GM18861 (cell line): ENCODE measurements around the gene BTN2A1.
"Not testable (repeated sequence)": the region's sequence is repeated elsewhere in the genome, so short reads cannot be mapped to it uniquely, and the experiment has no call there.

Experiments used
- ATAC-seq: cut with Tn5 transposase; IDR thresholded peaks from one replicate; pipeline ENCODE4 v1.9.1; 2021; ENCODE audit not compliant: unreplicated experiment

The BTN2A1 gene

GRCh38 chr6:26489996-26490964 lies 32.5 kb downstream of the BTN2A1 start:
- ATAC-seq, result no peak

- ATAC-seq, result no peak
Measured at GRCh38 chr6:26491604-26492003, 33.8 kb downstream of the BTN2A1 start.

DNA sequence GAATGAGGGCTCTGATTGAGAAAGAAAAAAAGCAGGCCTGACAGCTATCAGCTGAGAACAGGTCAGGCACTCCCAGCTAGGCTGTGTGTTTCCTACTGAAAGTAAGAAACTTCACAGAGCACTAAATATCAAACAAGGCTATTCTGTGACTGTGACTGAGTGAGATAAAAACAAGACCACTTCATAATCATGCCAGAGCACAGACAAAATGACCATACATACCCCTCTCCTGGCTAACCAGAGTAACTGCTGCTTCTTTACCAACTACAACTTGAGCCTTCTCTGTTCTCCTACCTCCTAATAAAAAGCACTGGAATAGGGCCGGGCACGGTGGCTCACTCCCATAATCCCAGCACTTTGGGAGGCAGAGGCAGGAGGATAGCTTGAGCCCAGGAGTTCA lies 35.5 kb downstream of the BTN2A1 start:
- ATAC-seq, result no peak

- no peak for ATAC-seq
Measured at GRCh38 chr6:26494117-26494516, 36.4 kb downstream of the BTN2A1 start.

- ATAC-seq, result no peak
Measured at GRCh38 chr6:26495281-26495680, 37.5 kb downstream of the BTN2A1 start.

DNA sequence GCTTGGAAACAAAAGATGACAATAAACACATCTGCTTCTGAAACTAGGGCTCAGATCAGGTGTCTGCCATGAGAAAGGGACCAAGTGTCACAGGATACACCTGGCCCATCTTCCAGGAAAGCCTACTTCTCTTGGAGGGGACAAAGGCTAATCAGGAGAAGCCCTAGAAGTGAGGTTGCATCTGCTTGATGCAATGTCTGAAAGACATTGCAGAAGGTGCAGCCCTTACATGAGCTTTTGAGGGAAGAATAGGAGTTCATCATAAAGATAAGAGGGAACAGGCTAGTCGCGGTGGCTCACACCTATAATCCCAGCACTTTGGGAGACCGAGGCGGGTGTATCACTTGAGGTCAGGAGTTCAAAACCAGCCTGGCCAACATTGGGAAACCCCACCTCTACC lies 39.9 kb downstream of the BTN2A1 start:
- ATAC-seq, result no peak

DNA sequence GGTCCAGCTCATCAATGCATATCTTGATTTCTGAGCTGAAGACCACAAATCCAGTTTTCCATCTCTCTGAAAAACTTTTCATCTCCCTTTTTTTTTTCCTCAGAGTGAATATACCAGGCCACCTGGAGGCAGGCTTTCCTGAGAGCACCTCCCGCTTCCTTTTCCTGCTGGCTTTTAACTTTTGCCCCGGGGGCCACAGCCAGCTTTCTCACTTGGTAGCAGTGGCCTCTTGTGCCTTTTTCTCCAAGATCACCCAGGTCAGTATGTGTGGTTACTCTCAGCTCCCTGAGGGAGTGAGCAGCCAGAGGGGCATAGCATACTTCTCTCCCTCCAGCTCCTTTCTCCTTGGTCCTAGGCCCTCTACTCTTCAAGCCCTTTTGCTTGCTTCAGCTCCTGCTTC lies 42.3 kb downstream of the BTN2A1 start, which contains the start of gene BTN1A1:
Gene BTN1A1, plus strand, starts transcription at position 202 of the 400 bp plus-strand sequence. CDS start 984 bp downstream, outside the sequence.
- ATAC-seq, result no peak

DNA sequence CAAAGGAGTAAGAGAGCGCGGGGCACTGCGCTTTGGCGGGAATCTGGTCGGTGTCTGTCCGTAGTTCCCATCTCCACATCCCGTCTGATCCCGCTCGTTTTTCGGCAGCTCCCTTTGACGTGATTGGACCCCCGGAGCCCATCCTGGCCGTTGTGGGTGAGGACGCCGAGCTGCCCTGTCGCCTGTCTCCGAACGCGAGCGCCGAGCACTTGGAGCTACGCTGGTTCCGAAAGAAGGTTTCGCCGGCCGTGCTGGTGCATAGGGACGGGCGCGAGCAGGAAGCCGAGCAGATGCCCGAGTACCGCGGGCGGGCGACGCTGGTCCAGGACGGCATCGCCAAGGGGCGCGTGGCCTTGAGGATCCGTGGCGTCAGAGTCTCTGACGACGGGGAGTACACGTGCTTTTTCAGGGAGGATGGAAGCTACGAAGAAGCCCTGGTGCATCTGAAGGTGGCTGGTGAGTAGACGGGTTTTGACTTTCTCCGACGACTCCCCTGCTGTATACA lies 43.8 kb downstream of the BTN2A1 start:
- ATAC-seq, result no peak

DNA sequence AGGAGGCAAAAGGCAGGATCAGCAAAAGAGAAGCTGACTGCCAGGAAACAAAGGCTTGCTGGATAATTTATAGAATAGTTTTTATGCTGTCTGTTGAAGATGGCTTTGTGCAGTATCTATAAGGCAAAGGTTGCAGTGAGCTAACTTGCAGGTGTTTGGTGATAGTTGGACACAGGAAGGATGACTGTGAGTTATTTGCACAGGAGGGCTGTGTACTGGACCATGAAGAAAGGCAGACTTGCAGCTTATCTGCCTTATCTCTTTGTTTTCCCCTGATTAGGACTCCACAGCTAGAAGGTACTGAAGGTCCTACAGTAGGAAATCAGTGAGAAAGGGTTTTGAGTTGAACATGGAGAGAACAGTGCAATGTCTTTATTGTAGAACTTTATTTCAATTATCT lies 44.4 kb downstream of the BTN2A1 start:
- no peak for ATAC-seq

- no peak for ATAC-seq
Measured at GRCh38 chr6:26502626-26503025, 44.9 kb downstream of the BTN2A1 start.

DNA sequence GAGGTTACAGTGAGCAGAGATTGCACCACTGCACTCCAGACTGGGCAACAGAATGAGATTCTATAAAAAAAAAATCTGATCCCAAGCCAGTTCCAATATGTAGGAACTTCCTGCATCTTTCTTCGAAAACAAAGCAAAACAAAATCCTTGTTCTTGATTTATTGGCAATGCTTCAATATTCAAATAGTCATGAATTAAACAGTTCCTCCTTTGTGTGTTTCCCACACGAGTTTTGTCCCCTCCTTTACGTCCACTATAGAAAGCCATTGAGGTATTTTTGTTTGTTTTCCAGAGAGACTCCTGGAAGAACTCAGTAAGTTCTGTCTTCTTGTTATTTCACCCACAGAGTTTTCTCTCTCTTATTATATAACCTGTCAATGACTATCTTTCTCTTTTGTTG lies 49.9 kb downstream of the BTN2A1 start:
- no peak for ATAC-seq

DNA sequence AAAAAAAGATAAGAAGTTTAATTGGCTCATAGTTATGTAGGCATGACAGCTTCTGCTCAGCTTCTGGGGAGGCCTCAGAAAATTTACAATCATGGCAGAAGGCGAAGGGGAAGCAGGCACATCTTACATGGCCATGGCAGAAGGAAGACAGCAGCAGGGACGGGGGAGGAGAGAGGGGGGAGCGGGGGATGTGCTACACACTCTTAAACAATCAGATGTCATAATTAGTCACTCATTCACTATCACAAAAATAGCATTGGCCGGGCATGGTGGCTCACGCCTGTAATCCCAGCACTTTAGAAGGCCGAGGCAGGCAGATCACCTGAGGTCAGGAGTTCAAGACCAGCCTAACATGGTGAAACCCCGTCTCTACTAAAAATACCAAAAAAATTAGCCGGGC lies 53.3 kb downstream of the BTN2A1 start:
- not testable (repeated sequence) for ATAC-seq

- no peak for ATAC-seq
Measured at GRCh38 chr6:26514984-26515383, 57.2 kb downstream of the BTN2A1 start.

DNA sequence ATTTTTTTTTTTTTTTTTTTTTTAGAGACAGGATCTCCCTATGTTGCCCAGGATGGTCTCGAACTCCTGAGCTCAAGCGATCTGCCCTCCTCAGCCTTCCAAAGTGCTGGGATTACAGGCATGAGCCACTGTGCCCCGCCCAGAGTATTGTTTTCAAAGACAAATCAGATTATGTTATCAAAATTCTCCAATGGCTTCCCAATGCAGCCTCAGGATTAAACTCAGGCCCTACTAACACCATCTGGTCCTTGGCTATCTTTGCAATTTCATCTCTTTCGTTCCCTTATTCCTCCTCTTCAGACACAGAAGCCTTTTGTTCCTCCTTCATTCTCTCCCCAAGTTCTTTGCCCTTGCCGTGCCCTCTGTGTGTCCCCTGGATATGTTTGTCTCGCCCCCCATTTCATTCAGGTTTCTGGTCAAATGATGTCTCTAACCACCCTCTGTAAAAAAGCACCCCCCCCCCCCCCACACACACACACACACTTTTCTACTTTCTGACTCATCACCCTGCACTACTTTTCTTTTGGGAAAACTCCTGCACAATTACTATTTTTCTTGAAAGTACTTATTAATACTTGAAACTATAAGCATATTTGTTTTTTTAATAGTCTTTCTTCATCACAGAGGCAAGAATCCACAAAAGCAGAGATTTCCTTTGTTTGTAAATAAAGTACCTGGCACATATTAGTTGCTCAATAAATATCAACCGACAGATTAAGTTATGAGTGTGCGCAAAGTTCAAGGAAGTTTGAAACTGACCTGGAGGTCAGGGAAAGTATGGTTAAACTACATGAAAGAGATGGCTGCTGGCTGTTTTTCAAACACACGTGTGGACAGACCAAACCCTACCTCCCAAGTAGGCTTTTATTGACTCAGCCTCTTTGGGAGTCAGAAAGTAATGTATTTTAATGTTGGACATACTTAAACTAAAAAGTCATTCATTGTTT lies 59.0 kb downstream of the BTN2A1 start:
- no peak for ATAC-seq
